ENCODE data around the gene RYR2. TPM values are rescaled to one million over a fixed set of nuclear protein-coding genes. Genes with fewer than 3 reads are reported as not detected.

The RYR2 gene
- total and polyA plus RNA-seq, 9 of the 15 experiments (the other 6 are each of a cell fraction or from before 2014, with no cell fraction given): 0.03 to 0.42 (median 0.14) TPM

GRCh38 chr1:237043846-237044636 is 2.1 kb downstream of the RYR2 start (continued):
- no peak for TF ChIP-seq AFF1 (IDR thresholded peaks at IDR 0.05; ENCODE audit: low read depth in 1 of 2, partially characterized antibody in 2 of 2)
- no peak for TF ChIP-seq NR2C2 (CRISPR knock-in tag; IDR thresholded peaks at IDR 0.05)
- no peak for TF ChIP-seq NR2C2 (tag; IDR thresholded peaks at IDR 0.05)
- no peak for TF ChIP-seq PHF8 (IDR thresholded peaks at IDR 0.05; ENCODE audit: borderline replicate concordance, low read length)
- no peak for TF ChIP-seq C11orf30 (IDR thresholded peaks at IDR 0.05; ENCODE audit: low read depth)
- no peak for TF ChIP-seq MXI1 (IDR thresholded peaks at IDR 0.05; ENCODE audit: low read depth, low read length)
- no peak for TF ChIP-seq NFIX (CRISPR knock-in tag; IDR thresholded peaks at IDR 0.05; ENCODE audit: low read depth)
- TF ChIP-seq NFATC3 (IDR thresholded peaks at IDR 0.05): no peak
- TF ChIP-seq ZBTB26 (CRISPR knock-in tag; IDR thresholded peaks at IDR 0.05): no peak
- TF ChIP-seq BCL6 (CRISPR knock-in tag; IDR thresholded peaks at IDR 0.05): no peak
- no peak for TF ChIP-seq HNRNPH1 (optimal IDR thresholded peaks at IDR 0.05; ENCODE audit: low read depth, low read length)
- TF ChIP-seq HOXB6 (CRISPR knock-in tag; IDR thresholded peaks at IDR 0.05; ENCODE audit: borderline replicate concordance): no peak
